Hepatocyte (in vitro differentiated cells): ENCODE measurements around the gene RAB29. TPM values are rescaled to one million over a fixed set of nuclear protein-coding genes. Genes with fewer than 3 reads are reported as not detected.

Experiments used
- DNase-seq: peaks from one replicate; pipeline ENCODE4 v3.0.0-alpha.2; 2016; ENCODE audit warnings: low spot score
- H2AFZ ChIP-seq: fragments of 200-600 bp; sonication (generic); 2 replicates; pipeline ENCODE4 v1.6.0; 2016; ENCODE audit warnings: antibody characterized with exemption, mild to moderate bottlenecking
- H3K27ac ChIP-seq: fragments of 200-600 bp; sonication (generic); 2 replicates; pipeline ENCODE4 v1.5.1; 2016; ENCODE audit warnings: mild to moderate bottlenecking
- H3K27me3 ChIP-seq: fragments of 200-600 bp; sonication (generic); 2 replicates; pipeline ENCODE4 v1.6.1; 2016
- H3K36me3 ChIP-seq: fragments of 200-600 bp; sonication (generic); replicated peaks from 2 replicates; pipeline ENCODE4 v1.5.1; 2016; ENCODE audit warnings: low read depth; ENCODE audit not compliant: insufficient read depth
- H3K4me1 ChIP-seq: fragments of 200-600 bp; sonication (generic); 2 replicates; pipeline ENCODE4 v1.5.1; 2016; ENCODE audit warnings: mild to moderate bottlenecking, moderate library complexity; ENCODE audit not compliant: insufficient read depth
- H3K4me2 ChIP-seq: fragments of 200-600 bp; sonication (generic); 2 replicates; pipeline ENCODE4 v1.6.0; 2016
- H3K4me3 ChIP-seq: fragments of 200-600 bp; sonication (generic); 2 replicates; pipeline ENCODE4 v1.5.1; 2016; ENCODE audit warnings: mild to moderate bottlenecking
- H3K79me2 ChIP-seq: fragments of 200-600 bp; sonication (generic); 2 replicates; pipeline ENCODE4 v1.6.0; 2017; ENCODE audit warnings: mild to moderate bottlenecking
- H3K9me2 ChIP-seq: fragments of 200-600 bp; sonication (generic); replicated peaks from 2 replicates; pipeline ENCODE4 v1.6.0; 2017; ENCODE audit warnings: mild to moderate bottlenecking; ENCODE audit not compliant: insufficient read depth
- H3K9me3 ChIP-seq: fragments of 200-600 bp; sonication (generic); 2 replicates; pipeline ENCODE4 v1.5.1; 2016; ENCODE audit warnings: low read depth, mild to moderate bottlenecking
- H4K20me1 ChIP-seq: fragments of 200-600 bp; sonication (generic); 2 replicates; pipeline ENCODE4 v1.6.0; 2016; ENCODE audit warnings: mild to moderate bottlenecking; ENCODE audit not compliant: insufficient read depth, poor library complexity, severe bottlenecking
- EZH2 ChIP-seq: fragments of 200-600 bp; sonication (generic); IDR thresholded peaks from 2 replicates; pipeline ENCODE4 v1.6.1; 2016; ENCODE audit warnings: antibody characterized with exemption, mild to moderate bottlenecking, borderline replicate concordance
- EZH2phosphoT487 ChIP-seq: fragments of 200-600 bp; sonication (generic); IDR thresholded peaks from one replicate; pipeline ENCODE4 v1.6.1; 2018; ENCODE audit warnings: antibody characterized with exemption, mild to moderate bottlenecking, low read depth, moderate library complexity; ENCODE audit not compliant: unreplicated experiment, severe bottlenecking
- WGBS: methylation state at CpG from one replicate; pipeline ENCODE4 v1.1.6; 2016; ENCODE audit warnings: low lambda C conversion rate; ENCODE audit errors: missing lambda C conversion rate; 5-methylcytosine and 5-hydroxymethylcytosine counted together
- polyA plus RNA-seq: library from polyadenylated mRNA; unstranded; fragments of >200 nt; fragmentation: Nextera tagmentation; extraction: Ambion mirVana; gene quantifications from 2 replicates; pipeline ENCODE4 v1.2.1, GENCODE V29; 2016
- total RNA-seq: library from RNA; depleted of rRNA; stranded (reverse); fragments of >200 nt; gene quantifications from 2 replicates; pipeline ENCODE4 v1.2.3, GENCODE V29; 2014
- TF ChIP-seq, protein P1 (sequence below): fragments of 200-600 bp; sonication (generic); IDR thresholded peaks from 2 replicates; pipeline ENCODE4 v1.5.1; 2016; ENCODE audit warnings: antibody characterized with exemption, mild to moderate bottlenecking; ENCODE audit not compliant: poor library complexity

The RAB29 gene
- total and polyA plus RNA-seq, 2 experiments from 2014 or later: 33.3 to 47.5 TPM

DNA sequence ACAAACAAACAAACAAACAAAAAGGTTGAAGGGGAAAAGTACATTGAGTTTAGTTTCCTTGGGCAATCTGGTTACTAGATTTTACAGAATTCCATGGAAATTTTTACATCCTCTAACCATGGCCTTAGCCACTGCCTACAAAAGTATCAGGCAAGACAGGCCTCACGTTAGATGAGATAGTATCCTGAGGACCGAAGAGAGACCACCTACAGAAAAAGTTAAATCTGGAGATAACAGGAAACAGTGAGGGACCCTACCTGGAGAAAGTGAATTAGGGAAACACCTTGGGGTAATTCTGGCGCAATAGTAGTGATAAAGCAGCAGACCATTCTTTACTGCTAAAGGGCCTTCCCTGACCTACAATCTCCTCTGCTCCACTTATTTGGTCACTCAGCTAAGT lies 8.7 kb downstream of the RAB29 start:
- no peaks in the 10 kb centered on the region for H3K4me1 ChIP-seq
- no peaks in the 10 kb centered on the region for H3K9me2 ChIP-seq
- H3K4me2 ChIP-seq: no peak overlapping the region
- H3K4me3 ChIP-seq: no peak overlapping the region
- no peaks in the 10 kb centered on the region for H4K20me1 ChIP-seq
- no peak overlapping the region for H3K27ac ChIP-seq
- TF ChIP-seq EZH2phosphoT487: no peak
- TF ChIP-seq, protein P1, sequence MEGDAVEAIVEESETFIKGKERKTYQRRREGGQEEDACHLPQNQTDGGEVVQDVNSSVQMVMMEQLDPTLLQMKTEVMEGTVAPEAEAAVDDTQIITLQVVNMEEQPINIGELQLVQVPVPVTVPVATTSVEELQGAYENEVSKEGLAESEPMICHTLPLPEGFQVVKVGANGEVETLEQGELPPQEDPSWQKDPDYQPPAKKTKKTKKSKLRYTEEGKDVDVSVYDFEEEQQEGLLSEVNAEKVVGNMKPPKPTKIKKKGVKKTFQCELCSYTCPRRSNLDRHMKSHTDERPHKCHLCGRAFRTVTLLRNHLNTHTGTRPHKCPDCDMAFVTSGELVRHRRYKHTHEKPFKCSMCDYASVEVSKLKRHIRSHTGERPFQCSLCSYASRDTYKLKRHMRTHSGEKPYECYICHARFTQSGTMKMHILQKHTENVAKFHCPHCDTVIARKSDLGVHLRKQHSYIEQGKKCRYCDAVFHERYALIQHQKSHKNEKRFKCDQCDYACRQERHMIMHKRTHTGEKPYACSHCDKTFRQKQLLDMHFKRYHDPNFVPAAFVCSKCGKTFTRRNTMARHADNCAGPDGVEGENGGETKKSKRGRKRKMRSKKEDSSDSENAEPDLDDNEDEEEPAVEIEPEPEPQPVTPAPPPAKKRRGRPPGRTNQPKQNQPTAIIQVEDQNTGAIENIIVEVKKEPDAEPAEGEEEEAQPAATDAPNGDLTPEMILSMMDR: no peak
- TF ChIP-seq EZH2: no peak
- H3K79me2 ChIP-seq: no peaks in the 10 kb centered on the region
- no peak overlapping the region for H2AFZ ChIP-seq
- no peaks in the 10 kb centered on the region for H3K27me3 ChIP-seq
- H3K9me3 ChIP-seq: no peaks in the 10 kb centered on the region
- H3K36me3 ChIP-seq: no peaks in the 10 kb centered on the region
- 71% methylated on average over 3 of the region's 3 CpGs for WGBS
- no peak for DNase-seq

- no peak overlapping the region for H3K4me3 ChIP-seq
- H3K27me3 ChIP-seq: no peaks in the 10 kb centered on the region
- no peak overlapping the region for H3K4me2 ChIP-seq
- no peak for DNase-seq
- no peaks in the 10 kb centered on the region for H3K9me3 ChIP-seq
- no peaks in the 10 kb centered on the region for H3K4me1 ChIP-seq
- H3K9me2 ChIP-seq: no peaks in the 10 kb centered on the region
- no peak overlapping the region for H2AFZ ChIP-seq
- no peaks in the 10 kb centered on the region for H4K20me1 ChIP-seq
- no peaks in the 10 kb centered on the region for H3K79me2 ChIP-seq
- TF ChIP-seq EZH2 (no peak), EZH2phosphoT487 (no peak)
- TF ChIP-seq, protein P1: no peak
- H3K27ac ChIP-seq: no peak overlapping the region
- WGBS: 69% methylated on average over 5 of the region's 5 CpGs
- no peaks in the 10 kb centered on the region for H3K36me3 ChIP-seq
Measured at GRCh38 chr1:205766038-205766437, 9.2 kb downstream of the RAB29 start.

DNA sequence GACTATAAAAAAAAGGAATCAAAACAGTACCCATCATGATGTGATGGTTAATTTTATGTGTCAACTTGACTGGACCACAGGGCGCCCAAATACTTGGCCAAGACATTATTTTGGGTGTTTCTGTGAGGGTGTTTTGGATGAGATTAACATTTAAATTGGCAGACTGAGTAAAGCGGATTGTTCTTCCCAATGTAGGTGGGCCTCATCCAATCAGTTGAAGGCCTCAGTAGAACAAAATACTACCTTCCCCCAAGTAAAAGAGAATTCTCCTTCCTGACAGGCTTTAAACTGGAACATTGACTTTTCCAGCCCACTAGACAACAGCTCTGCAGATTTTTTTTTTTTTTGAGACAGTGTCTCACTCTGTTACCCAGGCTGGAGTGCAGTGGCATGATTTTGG lies 10.7 kb downstream of the RAB29 start:
- DNase-seq: no peak
- Histone ChIP-seq H4K20me1 (no peaks in the 10 kb centered on the region), H3K4me3 (no peak overlapping the region), H3K79me2 (no peaks in the 10 kb centered on the region), H2AFZ (no peak overlapping the region), H3K27me3 (no peaks in the 10 kb centered on the region), H3K9me3 (no peaks in the 10 kb centered on the region), H3K36me3 (no peaks in the 10 kb centered on the region), H3K9me2 (no peaks in the 10 kb centered on the region), H3K4me1 (no peaks in the 10 kb centered on the region), H3K27ac (no peak overlapping the region), H3K4me2 (no peak overlapping the region)
- 91% methylated on average over 2 of the region's 2 CpGs for WGBS
- TF ChIP-seq EZH2: no peak
- TF ChIP-seq EZH2phosphoT487: no peak

GRCh38 chr1:205763980-205764379 lies 11.3 kb downstream of the RAB29 start:
- H3K27me3 ChIP-seq: no peaks in the 10 kb centered on the region
- no peaks in the 10 kb centered on the region for H3K36me3 ChIP-seq

More at GRCh38 chr1:205763980-205764379, 11.3 kb downstream of the RAB29 start:
- Histone ChIP-seq H3K4me1 (no peaks in the 10 kb centered on the region), H3K4me3 (no peak overlapping the region), H4K20me1 (no peaks in the 10 kb centered on the region), H2AFZ (no peak overlapping the region), H3K27ac (no peak overlapping the region), H3K4me2 (no peak overlapping the region), H3K9me2 (no peaks in the 10 kb centered on the region), H3K9me3 (no peaks in the 10 kb centered on the region), H3K79me2 (no peaks in the 10 kb centered on the region)
- TF ChIP-seq, protein P1: no peak
- no peak for TF ChIP-seq EZH2
- no peak for DNase-seq
